Osteocyte (in vitro differentiated cells): ENCODE data around the gene ZNF846. TPM values are rescaled to one million over a fixed set of nuclear protein-coding genes. Genes with fewer than 3 reads are reported as not detected.
A peak's percentile ranks its signal among the peaks of the same experiment; 100 is the strongest.
"Not testable (repeated sequence)": the region's sequence is repeated elsewhere in the genome, so short reads cannot be mapped to it uniquely, and the experiment has no call there.

Source experiments
- DNase-seq: peaks from one replicate; pipeline ENCODE4 v3.0.0; 2021; ENCODE audit warnings: mixed read lengths; ENCODE audit not compliant: unreplicated experiment; ENCODE audit errors: extremely low spot score
- H3K27ac Mint-ChIP-seq: one replicate; pipeline ENCODE4 v1.8.0; 2021; ENCODE audit warnings: mild to moderate bottlenecking, mixed read lengths; ENCODE audit not compliant: unreplicated experiment
- H3K27me3 Mint-ChIP-seq: one replicate; pipeline ENCODE4 v1.8.0; 2021; ENCODE audit warnings: mixed read lengths; ENCODE audit not compliant: unreplicated experiment
- H3K36me3 Mint-ChIP-seq: one replicate; pipeline ENCODE4 v1.8.0; 2021; ENCODE audit warnings: mixed read lengths; ENCODE audit not compliant: unreplicated experiment
- H3K4me1 Mint-ChIP-seq: one replicate; pipeline ENCODE4 v1.8.0; 2021; ENCODE audit warnings: mixed read lengths; ENCODE audit not compliant: unreplicated experiment
- H3K4me3 Mint-ChIP-seq: one replicate; pipeline ENCODE4 v1.8.0; 2021; ENCODE audit warnings: mild to moderate bottlenecking, moderate library complexity, mixed read lengths; ENCODE audit not compliant: unreplicated experiment
- H3K9me3 Mint-ChIP-seq: one replicate; pipeline ENCODE4 v1.8.0; 2021; ENCODE audit warnings: mixed read lengths; ENCODE audit not compliant: unreplicated experiment
- CTCF ChIP-seq: fragments of 200-600 bp; sonication (generic); IDR thresholded peaks from 2 replicates; pipeline ENCODE4 v1.5.0; 2021; ENCODE audit warnings: antibody characterized with exemption, mild to moderate bottlenecking, moderate library complexity
- total RNA-seq: library from RNA; stranded (reverse); gene quantifications from 2 replicates; pipeline ENCODE4 v1.2.1, GENCODE V29; 2021

The ZNF846 gene
- total RNA-seq, 1 donor from 2014 or later = 15.3 TPM

DNA sequence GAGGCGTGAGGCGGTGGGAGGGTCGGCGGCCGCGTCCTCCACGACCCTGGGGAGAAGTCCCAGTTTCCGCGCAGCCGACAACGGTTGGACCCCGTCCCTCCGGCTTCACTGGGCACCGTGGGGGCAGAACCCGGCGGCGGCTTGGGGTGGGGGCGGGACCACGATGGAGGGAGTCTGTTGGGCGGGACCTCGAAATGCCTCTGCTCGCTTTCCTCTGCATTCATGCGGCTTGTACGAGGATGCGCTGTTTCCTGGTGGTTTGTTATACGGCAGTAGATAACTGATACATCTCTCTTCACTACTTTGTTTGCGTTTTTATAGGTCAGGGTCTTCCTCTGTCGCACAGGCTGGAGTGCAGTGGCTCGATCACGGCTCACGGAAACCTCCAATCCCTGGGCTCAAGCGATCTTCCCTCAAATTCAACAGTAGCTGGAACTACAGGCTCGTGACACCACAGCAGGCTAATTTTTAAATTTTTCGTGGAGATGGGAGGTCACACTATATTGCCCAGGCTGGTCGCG is 24.6 kb upstream of the ZNF846 start:
- Mint-ChIP-seq H3K27me3 (no peaks in the 10 kb centered on the region), H3K9me3 (no peaks in the 10 kb centered on the region), H3K4me3 (peak overlapping the region; percentile 92), H3K4me1 (peaks cover 11% of the 10 kb centered on the region), H3K27ac (peak overlapping the region; percentile 77), H3K36me3 (no peaks in the 10 kb centered on the region)
- DNase-seq = no peak
- no peak for TF ChIP-seq CTCF

DNA sequence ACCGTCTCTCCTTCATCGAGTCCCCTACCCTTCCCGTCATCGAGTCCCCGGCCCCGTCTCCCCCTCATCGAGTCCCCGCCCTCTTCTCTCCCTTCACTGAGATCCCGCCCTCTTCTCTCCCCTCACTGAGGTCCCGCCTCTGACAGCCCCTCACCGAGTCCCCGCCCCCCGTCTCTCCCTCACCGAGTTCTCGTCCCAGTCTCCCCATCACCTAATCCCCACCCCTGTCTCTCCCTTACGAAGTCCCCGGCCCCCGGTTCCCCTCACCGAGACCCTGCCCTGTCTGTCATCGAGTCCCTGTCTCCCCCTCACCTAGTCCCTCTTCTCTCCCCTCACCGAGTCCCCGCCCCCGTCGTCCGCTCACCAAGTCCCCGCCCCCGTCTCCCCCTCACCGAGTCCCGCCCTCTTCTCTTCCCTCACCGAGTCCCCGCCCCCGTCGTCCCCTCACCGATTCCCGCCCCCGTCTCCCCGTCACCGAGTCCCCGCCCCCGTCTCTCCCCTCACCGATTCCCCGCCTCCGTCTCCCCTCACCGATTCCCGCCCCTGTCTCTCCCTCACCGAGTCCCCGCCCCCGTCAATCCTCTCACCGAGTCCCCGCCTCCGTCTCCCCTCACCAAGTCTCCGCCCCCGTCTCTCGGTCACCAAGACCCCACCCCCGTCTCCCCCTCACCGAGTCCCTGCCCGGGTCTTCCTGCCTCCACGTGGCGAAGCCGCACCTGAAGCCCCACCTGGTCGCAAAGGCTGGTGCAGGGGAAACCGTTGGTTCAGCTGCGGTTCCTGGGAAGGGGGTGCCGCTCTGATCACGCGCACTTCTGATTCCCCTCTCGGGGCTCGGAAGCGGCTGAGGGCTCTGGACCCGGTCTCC is 23.9 kb upstream of the ZNF846 start:
- DNase-seq = peak; percentile 97
- Mint-ChIP-seq H3K27me3 (no peaks in the 10 kb centered on the region), H3K4me1 (peaks cover 11% of the 10 kb centered on the region), H3K9me3 (no peaks in the 10 kb centered on the region), H3K36me3 (no peaks in the 10 kb centered on the region), H3K4me3 (peak overlapping the region; percentile 92), H3K27ac (peak overlapping the region; percentile 98)
- no peak for TF ChIP-seq CTCF

DNA sequence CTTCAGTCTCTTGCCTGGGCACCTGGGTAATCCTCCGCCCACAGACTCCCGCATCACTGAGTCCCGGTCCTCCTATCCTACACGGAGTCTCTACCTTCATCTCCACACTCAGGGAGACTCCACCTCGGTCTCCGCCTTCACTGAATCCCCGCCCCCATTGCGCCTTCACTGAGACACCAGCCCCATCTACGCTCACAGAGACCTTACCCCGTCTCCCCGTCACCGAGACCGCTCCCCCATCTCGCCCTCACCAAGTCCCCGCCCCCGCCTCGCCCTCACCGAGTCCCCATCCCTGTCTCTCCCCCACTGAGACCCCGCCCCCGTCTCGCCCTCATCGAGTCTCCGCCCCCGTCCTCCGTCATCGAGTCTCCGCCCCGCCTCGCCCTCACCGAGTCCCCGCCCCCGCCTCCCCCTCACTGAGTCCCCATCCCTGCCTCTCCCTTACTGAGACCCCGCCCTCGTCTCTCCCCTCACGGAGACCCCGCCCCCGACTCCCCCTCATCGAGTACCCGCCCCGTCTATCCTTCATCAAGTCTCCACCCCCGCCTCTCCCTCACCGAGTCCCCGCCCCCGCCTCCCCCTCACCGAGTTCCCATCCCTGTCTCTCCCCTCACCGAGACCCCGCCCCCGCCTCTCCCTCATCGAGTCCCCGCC is 23.1 kb upstream of the ZNF846 start:
- Mint-ChIP-seq H3K27ac (peak overlapping the region; percentile 98), H3K27me3 (no peaks in the 10 kb centered on the region), H3K4me1 (peaks cover 11% of the 10 kb centered on the region), H3K36me3 (no peaks in the 10 kb centered on the region), H3K4me3 (peak overlapping the region; percentile 92), H3K9me3 (no peaks in the 10 kb centered on the region)
- peak; percentile 97 for DNase-seq
- TF ChIP-seq CTCF = no peak

GRCh38 chr19:9791073-9791367 is 22.5 kb upstream of the ZNF846 start:
- Mint-ChIP-seq H3K27ac (peak overlapping the region; percentile 92), H3K4me1 (peaks cover 11% of the 10 kb centered on the region), H3K4me3 (peak overlapping the region; percentile 92)
- not testable (repeated sequence) for DNase-seq, H3K36me3 Mint-ChIP-seq, H3K9me3 Mint-ChIP-seq, H3K27me3 Mint-ChIP-seq

DNA sequence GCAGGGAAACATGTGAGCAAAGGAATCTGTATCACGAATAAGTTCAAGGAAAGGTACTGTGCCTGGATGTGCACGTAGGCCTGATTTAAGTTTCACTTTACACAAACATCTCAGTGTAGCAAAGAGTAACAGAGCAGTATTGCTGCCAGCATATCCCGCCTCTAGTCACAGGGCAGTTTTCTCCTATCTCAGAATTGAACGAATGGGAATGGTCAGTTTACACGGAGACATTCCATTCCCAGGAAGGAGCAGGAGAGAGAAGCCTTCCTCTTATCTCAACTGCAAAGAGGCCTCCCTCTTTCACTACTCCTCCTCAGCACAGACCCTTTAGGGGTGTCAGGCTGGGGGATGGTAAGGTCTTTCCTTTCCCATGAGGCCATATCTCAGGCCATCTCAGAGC is 21.0 kb upstream of the ZNF846 start:
- H3K36me3 Mint-ChIP-seq, H3K27me3 Mint-ChIP-seq, H3K4me3 Mint-ChIP-seq, H3K9me3 Mint-ChIP-seq, DNase-seq, H3K27ac Mint-ChIP-seq: not testable (repeated sequence)
- peaks cover 18% of the 10 kb centered on the region for H3K4me1 Mint-ChIP-seq

DNA sequence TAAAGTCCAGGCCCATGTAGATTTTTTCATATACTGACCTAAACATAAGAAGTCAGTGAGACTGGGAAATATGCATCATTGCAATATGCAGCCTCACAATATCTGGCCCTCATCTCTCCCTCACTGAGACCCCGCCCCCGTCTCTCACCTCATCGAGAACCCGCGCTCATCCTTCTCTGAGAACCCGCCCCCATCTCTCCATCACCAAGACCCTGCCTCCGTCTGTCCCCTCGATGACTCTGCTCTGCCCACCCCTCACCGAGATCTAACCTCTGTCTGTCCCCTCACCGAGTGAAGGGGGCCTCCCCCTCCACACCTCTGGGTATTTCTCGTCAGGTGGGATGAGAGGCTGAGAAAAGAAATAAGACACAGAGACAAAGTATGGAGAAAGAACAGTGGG is 20.5 kb upstream of the ZNF846 start:
- no peaks in the 10 kb centered on the region for H3K36me3 Mint-ChIP-seq
- no peak overlapping the region for H3K27ac Mint-ChIP-seq
- H3K4me3 Mint-ChIP-seq = no peak overlapping the region
- DNase-seq = no peak
- no peaks in the 10 kb centered on the region for H3K27me3 Mint-ChIP-seq
- no peaks in the 10 kb centered on the region for H3K9me3 Mint-ChIP-seq
- H3K4me1 Mint-ChIP-seq = peaks cover 24% of the 10 kb centered on the region
- no peak for TF ChIP-seq CTCF

DNA sequence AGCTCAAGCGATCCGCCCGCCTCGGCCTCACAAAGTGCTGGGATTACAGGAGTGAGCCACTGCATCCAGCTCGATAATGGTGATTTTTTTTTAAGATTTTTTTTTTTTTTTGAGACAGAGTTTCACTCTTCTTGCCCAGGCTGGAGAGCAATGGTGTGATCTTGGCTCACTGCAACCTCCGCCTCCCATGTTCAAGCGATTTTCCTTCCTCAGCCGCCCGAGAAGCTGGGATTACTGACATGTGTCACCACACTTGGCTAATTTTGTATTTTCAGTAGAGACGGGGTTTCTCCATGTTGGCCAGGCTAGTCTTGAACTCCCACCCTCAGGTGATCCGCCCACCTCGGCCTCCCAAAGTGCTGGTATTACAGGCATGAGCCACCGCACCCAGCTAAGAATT is 20.1 kb upstream of the ZNF846 start:
- DNase-seq, H3K4me3 Mint-ChIP-seq, H3K9me3 Mint-ChIP-seq, H3K27me3 Mint-ChIP-seq, H3K27ac Mint-ChIP-seq, H3K36me3 Mint-ChIP-seq: not testable (repeated sequence)
- H3K4me1 Mint-ChIP-seq = peaks cover 27% of the 10 kb centered on the region
